Pancreas (tissue), 10 donors: ENCODE measurements around the gene AOPEP. TPM values are rescaled to one million over a fixed set of nuclear protein-coding genes. Genes with fewer than 3 reads are reported as not detected.

Experiments
- ATAC-seq, 4 donors: fragments of 200-7000 bp; cut with Tn5 transposase; one replicate each; pipeline versions ENCODE4 v1.8.0 to v1.9.1; 2020; ENCODE audit warnings: mild to moderate bottlenecking in 4 of 4, moderate library complexity in 4 of 4
- DNase-seq, 6 donors: peaks; one replicate each; pipeline ENCODE4 v3.0.0-alpha.2; 2020
- FAIRE-seq: peaks from 2 replicates; lab custom pipeline; 2012; peaks lifted over from hg19 to GRCh38; lab: Jason Lieb, UNC
- H3K27ac ChIP-seq, 4 donors: fragments of 200-600 bp; sonication (generic); 1 replicate in 3 of 4; 2 replicates in 1 of 4; pipeline versions ENCODE4 v1.5.0 to v1.8.0; 2020
- H3K27me3 ChIP-seq, 4 donors: fragments of 200-600 bp; one replicate each; pipeline ENCODE4 v1.8.0; 2021
- H3K36me3 ChIP-seq, 3 donors: fragments of 200-600 bp; sonication (generic) in 1 of 3; one replicate each; pipeline versions ENCODE4 v1.5.0 to v1.8.0; 2020 to 2021
- H3K4me1 ChIP-seq, 3 donors: fragments of 200-600 bp; one replicate each; pipeline ENCODE4 v1.8.0; 2021
- H3K4me3 ChIP-seq, 4 donors: fragments of 200-600 bp; sonication (generic) in 2 of 4; one replicate each; pipeline versions ENCODE4 v1.5.0 to v1.8.0; 2020 to 2021
- H3K9me3 ChIP-seq, 4 donors: fragments of 200-600 bp; one replicate each; pipeline ENCODE4 v1.8.0; 2021
- CTCF ChIP-seq, 4 donors: fragments of 200-600 bp; sonication (generic) in 3 of 4; IDR thresholded peaks; one replicate each; pipeline versions ENCODE4 v1.5.0 to v1.8.0; 2021; ENCODE audit warnings: antibody characterized with exemption in 4 of 4
- WGBS, 2 donors: extraction: QIAGEN DNeasy Blood & Tissue Kit; methylation state at CpG; one replicate each; pipeline ENCODE4 v1.1.7; 2013; 5-methylcytosine and 5-hydroxymethylcytosine counted together
- intact Hi-C, 3 donors: fragments of 100-400 bp; cut with DNase I; formaldehyde crosslinking; loops; one replicate each; pipeline versions ENCODE4 v1.11.1 to v1.14.2; 2022
- polyA plus RNA-seq, 2 donors: library from polyadenylated mRNA; stranded (reverse); fragments of 200-250 nt; gene quantifications; one replicate each; pipeline ENCODE4 v1.2.3, GENCODE V29; 2013
- total RNA-seq, 6 donors: library from RNA; stranded (reverse); fragmentation: NEBNext Ultra II Directional in 4 of 6; extraction: Animal tissue kit (Norgen Biotek cat#: 25700) in 4 of 6; gene quantifications; one replicate each; pipeline versions ENCODE4 v1.2.1 to v1.2.4, GENCODE V29; 2021 to 2023
- donor health status: healthy with polysubstance abuse.
- donor health status: DM: no; HTN: no; CAD: no; lungs with moderate emphysema.
- donor health status: DM: no; HTN: no; CAD: no.
- donor health status: control.
- donor health status: control.
- donor health status: Bipolar disorder and iron deficiency.
- donor health status: DM: yes; HTN: yes; CAD: no.
- donor health status: DM: no; HTN: no; CAD: no.
- donor health status: DM: no; HTN: no; CAD: no.
- donor health status: DM: yes; HTN: yes; CAD: no.

Gene AOPEP
- total and polyA plus RNA-seq, 8 donors: 50.5 to 140 (median 76.7) TPM

- ATAC-seq: no peak
- Histone ChIP-seq H3K4me1 (peaks cover 0 to 11% (median 0%) of the 10 kb centered on the region in 3 donors), H3K9me3 (no peaks in the 10 kb centered on the region), H3K27me3 (no peaks in the 10 kb centered on the region), H3K4me3 (no peak overlapping the region), H3K27ac (no peak overlapping the region), H3K36me3 (no peaks in the 10 kb centered on the region)
- FAIRE-seq: no peak
- TF ChIP-seq CTCF (IDR thresholded peaks at IDR 0.05): no peak
- no peak for DNase-seq
- 75 to 76% methylated on average over 4 of the region's 4 CpGs for WGBS, 2 donors
- intact Hi-C loops: no loop called here
These were observed 392.1 kb downstream of the AOPEP start for GRCh38 chr9:95118596-95118995.

- Histone ChIP-seq H3K36me3 (no peaks in the 10 kb centered on the region), H3K27me3 (no peaks in the 10 kb centered on the region), H3K4me3 (no peak overlapping the region), H3K27ac (no peak overlapping the region), H3K9me3 (no peaks in the 10 kb centered on the region), H3K4me1 (peaks cover 0 to 9% (median 0%) of the 10 kb centered on the region in 3 donors)
- ATAC-seq (no peak), DNase-seq (no peak), FAIRE-seq (no peak)
- intact Hi-C loops: no loop called here
- no peak for TF ChIP-seq CTCF (IDR thresholded peaks at IDR 0.05)
These were observed 394.4 kb downstream of the AOPEP start for GRCh38 chr9:95120781-95121370.

GRCh38 chr9:95124582-95125367 is 398.3 kb downstream of the AOPEP start:
- ATAC-seq (peak in 3 of 4 donors; percentile 12 to 29 (median 27)), FAIRE-seq (no peak), DNase-seq (no peak)
- Histone ChIP-seq H3K27me3 (no peaks in the 10 kb centered on the region), H3K4me1 (peaks cover 0 to 4% (median 2%) of the 10 kb centered on the region in 3 donors), H3K36me3 (no peaks in the 10 kb centered on the region), H3K4me3 (no peak overlapping the region), H3K27ac (no peak overlapping the region), H3K9me3 (no peaks in the 10 kb centered on the region)
- intact Hi-C loops: loop anchor here in 1 of 3 donors (5.0 kb wide), 3 partner anchors 37 to 442 kb away; no protein-coding TSS in a partner anchor
- WGBS, 2 donors: 55% methylated on average over 9 of the region's 9 CpGs
- no peak for TF ChIP-seq CTCF (IDR thresholded peaks at IDR 0.05)

GRCh38 chr9:95125652-95126051 is 399.2 kb downstream of the AOPEP start:
- H3K9me3 ChIP-seq: no peaks in the 10 kb centered on the region
- intact Hi-C loops: loop anchor here in 1 of 3 donors (5.0 kb wide), 3 partner anchors 38 to 443 kb away; no protein-coding TSS in a partner anchor
- TF ChIP-seq CTCF (IDR thresholded peaks at IDR 0.05): no peak
- H3K27me3 ChIP-seq: no peaks in the 10 kb centered on the region
- FAIRE-seq (no peak), ATAC-seq (no peak), DNase-seq (no peak)
- no peak overlapping the region for H3K27ac ChIP-seq
- no peak overlapping the region for H3K4me3 ChIP-seq
- WGBS, 2 donors: 76% methylated on average over 3 of the region's 3 CpGs
- H3K4me1 ChIP-seq: peaks cover 5 to 11% (median 9%) of the 10 kb centered on the region in 3 donors
- no peaks in the 10 kb centered on the region for H3K36me3 ChIP-seq
